CD4-positive, alpha-beta T cell (primary cell): ENCODE results near the gene WFIKKN2. TPM values are rescaled to one million over a fixed set of nuclear protein-coding genes. Genes with fewer than 3 reads are reported as not detected.

Experiments used
- ATAC-seq: fragments of 200-7000 bp; cut with Tn5 transposase; one replicate; pipeline ENCODE4 v1.10.0; 2022; ENCODE audit warnings: mild to moderate bottlenecking; ENCODE audit not compliant: poor library complexity
- CTCF ChIA-PET: fragments of 350-600 bp; sonication (Branson Sonifier 250); formaldehyde crosslinking; loops from one replicate; lab custom pipeline; 2021; ENCODE audit warnings: antibody characterized with exemption, inconsistent platforms; lab: Charles Lee
- POLR2A ChIA-PET: fragments of 350-600 bp; sonication (Branson Sonifier 250); formaldehyde crosslinking; loops from one replicate; lab custom pipeline; 2021; ENCODE audit warnings: antibody characterized with exemption, inconsistent platforms; lab: Charles Lee
- DNase-seq, 14 experiments: peaks; one replicate each; pipeline ENCODE4 v3.0.0-alpha.2; 2013 to 2020; ENCODE audit warnings: mixed read lengths in 2 of 14
- H3K27ac ChIP-seq, 2 donors: one replicate each; pipeline versions ENCODE4 v1.5.1 to v1.7.0; 2013; ENCODE audit warnings: low read length in 2 of 2, low read depth in 1 of 2, mild to moderate bottlenecking in 1 of 2
- H3K27me3 ChIP-seq, 2 experiments: 1 replicate in 1 of 2; 2 replicates in 1 of 2; pipeline versions ENCODE4 v1.6.1 to v1.7.0; 2013; ENCODE audit warnings: low read length in 2 of 2, control low read depth in 1 of 2, mild to moderate bottlenecking in 1 of 2, moderate library complexity in 1 of 2; ENCODE audit not compliant: insufficient read depth in 2 of 2, control insufficient read depth in 1 of 2
- H3K36me3 ChIP-seq: one replicate; pipeline ENCODE4 v1.6.1; 2013; ENCODE audit warnings: low read length, control low read depth; ENCODE audit not compliant: insufficient read depth
- H3K4me1 ChIP-seq: one replicate; pipeline ENCODE4 v1.6.1; 2013; ENCODE audit warnings: low read length, control low read depth; ENCODE audit not compliant: insufficient read depth
- H3K4me3 ChIP-seq: one replicate; pipeline ENCODE4 v1.5.1; 2013; ENCODE audit warnings: mild to moderate bottlenecking, low read length, moderate library complexity
- H3K9me3 ChIP-seq, 2 experiments: 1 replicate in 1 of 2; 2 replicates in 1 of 2; pipeline versions ENCODE4 v1.6.1 to v1.7.0; 2013; ENCODE audit warnings: low read length in 2 of 2, mild to moderate bottlenecking in 2 of 2, control low read depth in 1 of 2, moderate library complexity in 1 of 2; ENCODE audit not compliant: control insufficient read depth in 1 of 2, insufficient read depth in 1 of 2
- H3K27ac Mint-ChIP-seq: one replicate; pipeline ENCODE4 v1.8.0; 2020; ENCODE audit warnings: mixed read lengths
- H3K27me3 Mint-ChIP-seq: one replicate; pipeline ENCODE4 v1.8.0; 2021; ENCODE audit warnings: mixed read lengths
- H3K36me3 Mint-ChIP-seq: one replicate; pipeline ENCODE4 v1.8.0; 2021; ENCODE audit warnings: low read depth, mixed read lengths
- H3K4me1 Mint-ChIP-seq: one replicate; pipeline ENCODE4 v1.8.0; 2021; ENCODE audit warnings: low read depth, mixed read lengths
- H3K4me3 Mint-ChIP-seq: one replicate; pipeline ENCODE4 v1.8.0; 2020; ENCODE audit warnings: mild to moderate bottlenecking, mixed read lengths
- H3K9me3 Mint-ChIP-seq: one replicate; pipeline ENCODE4 v1.8.0; 2020; ENCODE audit warnings: mixed read lengths
- CTCF ChIP-seq: fragments of 200-600 bp; IDR thresholded peaks from one replicate; pipeline ENCODE4 v1.8.0; 2022; ENCODE audit warnings: antibody characterized with exemption, mild to moderate bottlenecking
- intact Hi-C, 2 experiments: fragments of 100-400 bp; cut with DNase I in 1 of 2; cut with micrococcal nuclease in 1 of 2; formaldehyde crosslinking; loops; one replicate each; pipeline versions ENCODE4 v1.15.1 to v1.9.0; 2023 to 2025; cut with DNase I, micrococcal nuclease
- total RNA-seq, 174 experiments: library from RNA in 2 of 174; stranded (reverse) in 2 of 174; gene quantifications; one replicate each; pipeline ENCODE4 v1.2.3 and lab custom pipeline; 2021 to 2026

WFIKKN2 gene
- total RNA-seq, 2 experiments from 2014 or later, result not detected

DNA sequence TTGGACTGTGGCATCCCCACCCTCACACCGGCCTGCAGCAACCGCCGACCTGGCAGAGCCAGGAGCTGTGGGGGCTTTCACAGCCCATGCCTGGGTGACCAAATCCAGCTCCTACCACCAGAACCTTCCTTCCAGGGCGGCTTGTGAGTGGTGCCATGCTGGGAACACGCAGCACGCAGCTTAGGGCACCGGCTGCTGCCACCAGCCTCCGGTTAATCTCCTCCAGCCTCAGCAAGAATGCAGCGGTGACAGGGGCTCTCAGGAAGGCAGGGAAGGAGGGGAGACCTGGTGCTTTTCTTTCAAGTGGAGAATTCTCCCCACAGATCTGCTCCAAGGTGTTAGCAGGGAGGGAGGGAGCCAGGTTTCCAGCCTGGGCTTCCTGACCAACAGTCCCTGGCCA is 35.8 kb upstream of the WFIKKN2 start:
- Mint-ChIP-seq H3K4me1 (no peaks in the 10 kb centered on the region), H3K4me3 (no peak overlapping the region), H3K27me3 (no peaks in the 10 kb centered on the region), H3K36me3 (no peaks in the 10 kb centered on the region), H3K27ac (no peak overlapping the region), H3K9me3 (no peaks in the 10 kb centered on the region)
- Histone ChIP-seq H3K4me3 (no peak overlapping the region), H3K4me1 (no peaks in the 10 kb centered on the region), H3K27ac (no peak overlapping the region), H3K9me3 (no peaks in the 10 kb centered on the region), H3K27me3 (no peaks in the 10 kb centered on the region), H3K36me3 (no peaks in the 10 kb centered on the region)
- ChIA-PET CTCF (no interaction called here), POLR2A (no interaction called here)
- intact Hi-C loops, result no loop called here
- no peak for TF ChIP-seq CTCF
- ATAC-seq (no peak), DNase-seq (no peak)

- Mint-ChIP-seq H3K9me3 (no peaks in the 10 kb centered on the region), H3K4me3 (no peak overlapping the region), H3K4me1 (no peaks in the 10 kb centered on the region), H3K27ac (no peak overlapping the region), H3K27me3 (no peaks in the 10 kb centered on the region), H3K36me3 (no peaks in the 10 kb centered on the region)
- H3K36me3 ChIP-seq, result no peaks in the 10 kb centered on the region
- no peak overlapping the region for H3K27ac ChIP-seq
- intact Hi-C loops, result no loop called here
- no peaks in the 10 kb centered on the region for H3K27me3 ChIP-seq
- DNase-seq, result no peak
- H3K9me3 ChIP-seq, result no peaks in the 10 kb centered on the region
- CTCF ChIA-PET, result no interaction called here
- POLR2A ChIA-PET, result no interaction called here
- no peak overlapping the region for H3K4me3 ChIP-seq
- no peak for TF ChIP-seq CTCF
- H3K4me1 ChIP-seq, result no peaks in the 10 kb centered on the region
- ATAC-seq, result no peak
Observed at GRCh38 chr17:50800196-50800700, 35.1 kb upstream of the WFIKKN2 start.

- H3K36me3 Mint-ChIP-seq, result no peaks in the 10 kb centered on the region
- H3K9me3 Mint-ChIP-seq, result no peaks in the 10 kb centered on the region
- intact Hi-C loops, result no loop called here
- no peak overlapping the region for H3K4me3 ChIP-seq
- H3K27me3 ChIP-seq, result no peaks in the 10 kb centered on the region
- no peak for ATAC-seq
- TF ChIP-seq CTCF, result no peak
- no peak overlapping the region for H3K27ac ChIP-seq
- no peaks in the 10 kb centered on the region for H3K4me1 ChIP-seq
- H3K4me1 Mint-ChIP-seq, result no peaks in the 10 kb centered on the region
- H3K9me3 ChIP-seq, result no peaks in the 10 kb centered on the region
- DNase-seq, result no peak
- H3K36me3 ChIP-seq, result no peaks in the 10 kb centered on the region
- ChIA-PET POLR2A (no interaction called here), CTCF (no interaction called here)
- no peaks in the 10 kb centered on the region for H3K27me3 Mint-ChIP-seq
- H3K4me3 Mint-ChIP-seq, result no peak overlapping the region
- H3K27ac Mint-ChIP-seq, result no peak overlapping the region
Observed at GRCh38 chr17:50802609-50803571, 32.5 kb upstream of the WFIKKN2 start.
